ENCODE measurements around the gene SMCO4.

SMCO4 gene

GRCh38 chr11:93507517-93507916 lies 35.7 kb downstream of the SMCO4 start:
- DNase-seq: no peak

GRCh38 chr11:93505703-93506102 lies 37.5 kb downstream of the SMCO4 start:
- DNase-seq: no peak

- no peak for DNase-seq
These were observed 38.8 kb downstream of the SMCO4 start for GRCh38 chr11:93504110-93505095.

- DNase-seq: no peak
These were observed 41.3 kb downstream of the SMCO4 start for GRCh38 chr11:93501856-93502255.

- DNase-seq: no peak
These were observed 42.4 kb downstream of the SMCO4 start for GRCh38 chr11:93500759-93501158.

GRCh38 chr11:93498641-93499040 lies 44.5 kb downstream of the SMCO4 start:
- DNase-seq: no peak

- DNase-seq: no peak
These were observed 45.0 kb downstream of the SMCO4 start for GRCh38 chr11:93498161-93498560.

GRCh38 chr11:93497596-93497995 lies 45.6 kb downstream of the SMCO4 start:
- DNase-seq: no peak

- no peak for DNase-seq
These were observed 48.8 kb downstream of the SMCO4 start for GRCh38 chr11:93494357-93494756.

- DNase-seq: no peak
These were observed 49.8 kb downstream of the SMCO4 start for GRCh38 chr11:93493252-93493897.

- no peak for DNase-seq
These were observed 50.5 kb downstream of the SMCO4 start for GRCh38 chr11:93492464-93493251.

- DNase-seq: no peak
These were observed 51.2 kb downstream of the SMCO4 start for GRCh38 chr11:93491973-93492372.

- DNase-seq: no peak
These were observed 52.1 kb downstream of the SMCO4 start for GRCh38 chr11:93490996-93491618.

GRCh38 chr11:93489841-93490240 lies 53.4 kb downstream of the SMCO4 start:
- no peak for DNase-seq

- DNase-seq: no peak
These were observed 56.1 kb downstream of the SMCO4 start for GRCh38 chr11:93487032-93487483.

GRCh38 chr11:93485983-93486382 lies 57.2 kb downstream of the SMCO4 start:
- DNase-seq: no peak

GRCh38 chr11:93484716-93485115 lies 58.5 kb downstream of the SMCO4 start:
- no peak for DNase-seq

- DNase-seq: no peak
These were observed 60.6 kb downstream of the SMCO4 start for GRCh38 chr11:93482556-93482955.

GRCh38 chr11:93481696-93482095 lies 61.5 kb downstream of the SMCO4 start:
- peak in 1 of 56 donors; percentile 2 for DNase-seq

GRCh38 chr11:93481279-93481678 lies 61.9 kb downstream of the SMCO4 start:
- DNase-seq: peak in 8 of 56 donors; percentile 8 to 51 (median 35)

- no peak for DNase-seq
These were observed 62.4 kb downstream of the SMCO4 start for GRCh38 chr11:93480756-93481155.

Data from nucleus accumbens (tissue), 56 donors.